ENCODE data around the gene MYOF. TPM values are rescaled to one million over a fixed set of nuclear protein-coding genes. Genes with fewer than 3 reads are reported as not detected.

The MYOF gene
- total and polyA plus RNA-seq, 3 donors from 2014 or later, result 9.4 to 21.4 (median 12.3) TPM

DNA sequence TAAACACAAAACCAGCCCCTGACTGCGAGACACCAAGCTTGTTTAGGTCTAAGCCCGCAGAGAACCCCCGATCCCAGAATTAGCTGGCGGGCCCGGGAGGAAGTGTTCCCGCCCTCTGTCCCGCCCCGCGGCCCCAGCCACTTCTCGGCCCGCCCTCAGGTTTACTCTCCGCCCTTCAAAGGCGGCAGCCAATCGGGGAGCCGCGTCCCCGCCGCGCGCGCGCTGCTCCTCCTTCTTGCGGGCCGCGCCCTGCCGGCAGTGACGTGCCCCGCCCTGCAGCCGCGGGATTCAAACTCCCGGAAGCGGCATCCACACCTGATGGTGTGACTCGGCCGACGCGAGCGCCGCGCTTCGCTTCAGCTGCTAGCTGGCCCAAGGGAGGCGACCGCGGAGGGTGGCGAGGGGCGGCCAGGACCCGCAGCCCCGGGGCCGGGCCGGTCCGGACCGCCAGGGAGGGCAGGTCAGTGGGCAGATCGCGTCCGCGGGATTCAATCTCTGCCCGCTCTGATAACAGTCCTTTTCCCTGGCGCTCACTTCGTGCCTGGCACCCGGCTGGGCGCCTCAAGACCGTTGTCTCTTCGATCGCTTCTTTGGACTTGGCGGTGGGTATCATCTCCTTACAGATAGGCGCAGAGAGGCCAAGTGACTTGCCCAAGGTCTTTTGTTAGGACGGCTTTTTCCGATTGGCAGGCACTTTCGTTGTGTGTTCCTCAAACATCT lies 14.3 kb upstream of the MYOF start, which contains the start of gene CEP55:
CEP55 (plus strand) TSS at position 291 of the 720 bp plus-strand sequence. CDS start 3,440 bp downstream, outside the sequence.
- H3K27ac ChIP-seq, result peak within 1 kb of the TSS in 1 of 2 donors; percentile 61
- H3K9me3 ChIP-seq, result no peaks in the 10 kb centered on the region
- peak; percentile 97 for DNase-seq
- TF ChIP-seq, protein P1, sequence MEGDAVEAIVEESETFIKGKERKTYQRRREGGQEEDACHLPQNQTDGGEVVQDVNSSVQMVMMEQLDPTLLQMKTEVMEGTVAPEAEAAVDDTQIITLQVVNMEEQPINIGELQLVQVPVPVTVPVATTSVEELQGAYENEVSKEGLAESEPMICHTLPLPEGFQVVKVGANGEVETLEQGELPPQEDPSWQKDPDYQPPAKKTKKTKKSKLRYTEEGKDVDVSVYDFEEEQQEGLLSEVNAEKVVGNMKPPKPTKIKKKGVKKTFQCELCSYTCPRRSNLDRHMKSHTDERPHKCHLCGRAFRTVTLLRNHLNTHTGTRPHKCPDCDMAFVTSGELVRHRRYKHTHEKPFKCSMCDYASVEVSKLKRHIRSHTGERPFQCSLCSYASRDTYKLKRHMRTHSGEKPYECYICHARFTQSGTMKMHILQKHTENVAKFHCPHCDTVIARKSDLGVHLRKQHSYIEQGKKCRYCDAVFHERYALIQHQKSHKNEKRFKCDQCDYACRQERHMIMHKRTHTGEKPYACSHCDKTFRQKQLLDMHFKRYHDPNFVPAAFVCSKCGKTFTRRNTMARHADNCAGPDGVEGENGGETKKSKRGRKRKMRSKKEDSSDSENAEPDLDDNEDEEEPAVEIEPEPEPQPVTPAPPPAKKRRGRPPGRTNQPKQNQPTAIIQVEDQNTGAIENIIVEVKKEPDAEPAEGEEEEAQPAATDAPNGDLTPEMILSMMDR (IDR thresholded peaks at IDR 0.05), result no peak
- TF ChIP-seq POLR2A (IDR thresholded peaks at IDR 0.05), result no peak
- no peaks in the 10 kb centered on the region for H3K36me3 ChIP-seq (ENCODE audit: low read depth, missing control alignments)
- intact Hi-C loops (cut with DNase I; ENCODE audit: low total_unique reads), result no loop called here
- peak within 1 kb of the TSS; percentile 57 to 66 for H3K4me3 ChIP-seq
- no peaks in the 10 kb centered on the region for H3K4me1 ChIP-seq
- WGBS, 2 donors, result 1% methylated on average over 29 to 66 of the region's 68 CpGs
- H3K27me3 ChIP-seq, result no peaks in the 10 kb centered on the region

DNA sequence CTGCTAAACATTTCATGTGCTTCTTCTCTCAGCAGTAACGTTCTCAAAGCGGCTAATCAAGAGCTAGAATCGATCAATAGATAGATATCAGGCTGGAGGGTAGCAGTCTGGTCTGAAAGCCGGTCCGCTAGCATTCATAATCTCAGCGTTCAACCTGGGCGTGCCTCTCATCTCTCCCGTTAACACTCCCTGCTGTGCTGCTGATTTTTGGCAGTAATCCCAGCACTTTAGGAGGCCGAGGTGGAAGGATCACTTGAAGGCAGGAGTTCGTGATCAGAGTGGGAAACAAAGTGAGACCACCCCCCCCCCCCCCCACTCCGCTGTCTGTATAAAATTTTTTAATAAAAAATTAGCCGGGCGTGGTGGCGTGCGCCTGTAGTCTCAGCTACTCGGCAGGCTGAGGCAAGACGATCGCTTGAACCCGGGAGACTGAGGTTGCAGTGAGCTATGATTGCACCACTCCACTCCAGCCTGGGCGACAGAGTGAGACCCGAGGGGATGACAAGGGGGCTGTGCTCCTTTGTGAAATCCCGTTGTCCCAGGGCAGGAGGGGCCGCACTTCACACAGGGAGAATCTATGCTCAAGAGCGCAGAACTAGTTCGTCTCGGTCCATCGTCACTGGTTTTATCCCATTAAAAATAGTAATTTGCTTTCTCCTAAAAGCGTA lies 13.7 kb upstream of the MYOF start:
- 0% methylated on average over 23 to 28 of the region's 28 CpGs for WGBS, 2 donors
- H3K27me3 ChIP-seq, result no peaks in the 10 kb centered on the region
- H3K27ac ChIP-seq, result peak overlapping the region in 1 of 2 donors; percentile 61
- peak overlapping the region; percentile 57 to 66 for H3K4me3 ChIP-seq
- TF ChIP-seq, protein P1 (IDR thresholded peaks at IDR 0.05), result no peak
- TF ChIP-seq POLR2A (IDR thresholded peaks at IDR 0.05), result no peak
- H3K4me1 ChIP-seq, result no peaks in the 10 kb centered on the region
- peak; percentile 48 for DNase-seq
- intact Hi-C loops (cut with DNase I; ENCODE audit: low total_unique reads), result no loop called here
- no peaks in the 10 kb centered on the region for H3K36me3 ChIP-seq (ENCODE audit: low read depth, missing control alignments)
- H3K9me3 ChIP-seq, result no peaks in the 10 kb centered on the region

DNA sequence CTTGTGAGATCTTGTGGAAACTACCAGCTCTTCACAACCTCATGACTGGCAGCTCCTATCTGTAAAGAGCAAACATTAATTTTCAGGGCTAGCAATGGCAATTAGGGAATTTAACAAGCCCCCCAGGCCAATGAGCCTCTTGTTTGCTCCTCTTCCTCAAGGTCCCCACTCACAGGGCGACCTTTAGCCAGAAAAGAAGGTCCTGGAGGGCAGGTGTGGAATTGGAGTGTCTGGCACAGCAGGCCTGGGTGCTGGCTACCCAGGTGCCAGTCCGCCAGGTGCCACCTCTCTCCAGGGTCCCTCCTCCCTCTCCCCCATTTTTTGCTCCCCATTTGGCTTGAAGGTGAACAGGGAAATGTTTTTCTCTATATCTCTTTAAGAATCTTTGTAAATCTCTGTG lies 12.4 kb upstream of the MYOF start:
- H3K4me1 ChIP-seq, result no peaks in the 10 kb centered on the region
- no peaks in the 10 kb centered on the region for H3K9me3 ChIP-seq
- no peak overlapping the region for H3K4me3 ChIP-seq
- H3K27me3 ChIP-seq, result no peaks in the 10 kb centered on the region
- no peaks in the 10 kb centered on the region for H3K36me3 ChIP-seq (ENCODE audit: low read depth, missing control alignments)
- H3K27ac ChIP-seq, result no peak overlapping the region
- intact Hi-C loops (cut with DNase I; ENCODE audit: low total_unique reads), result no loop called here
- DNase-seq, result no peak
- WGBS, 2 donors, result 81 to 100% methylated on average over 2 of the region's 2 CpGs
- no peak for TF ChIP-seq POLR2A (IDR thresholded peaks at IDR 0.05)
- TF ChIP-seq, protein P1 (IDR thresholded peaks at IDR 0.05), result no peak

DNA sequence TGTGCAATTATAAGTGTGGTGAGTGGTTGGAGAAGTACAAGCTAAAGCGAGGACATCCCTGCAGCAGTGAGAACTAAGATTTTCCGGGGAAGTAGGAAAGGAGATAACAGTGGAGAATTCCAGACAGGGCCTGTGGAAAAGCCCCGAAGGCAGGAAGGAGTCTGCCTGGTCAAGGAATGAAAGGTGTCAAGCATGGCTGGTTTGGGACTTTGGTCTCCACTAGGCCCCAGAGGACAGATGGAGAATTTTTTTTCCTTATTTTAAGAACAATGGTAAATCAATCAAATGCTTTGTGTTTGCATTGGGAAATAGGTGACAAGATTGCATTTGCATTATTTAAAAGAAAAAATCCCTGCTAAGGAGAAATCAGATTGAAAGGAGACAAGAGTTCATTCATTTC lies 11.0 kb upstream of the MYOF start:
- WGBS, 2 donors, result 77 to 82% methylated on average over 3 of the region's 3 CpGs
- H3K4me3 ChIP-seq, result no peak overlapping the region
- no peaks in the 10 kb centered on the region for H3K27me3 ChIP-seq
- intact Hi-C loops (cut with DNase I; ENCODE audit: low total_unique reads), result no loop called here
- no peak overlapping the region for H3K27ac ChIP-seq
- no peaks in the 10 kb centered on the region for H3K9me3 ChIP-seq
- no peaks in the 10 kb centered on the region for H3K4me1 ChIP-seq
- DNase-seq, result no peak
- TF ChIP-seq, protein P1 (IDR thresholded peaks at IDR 0.05), result peak in 1 of 3 experiments; percentile 6
- no peak for TF ChIP-seq POLR2A (IDR thresholded peaks at IDR 0.05)
- no peaks in the 10 kb centered on the region for H3K36me3 ChIP-seq (ENCODE audit: low read depth, missing control alignments)
